T-helper 2 cell treated with Interferon-gamma antibody and Interleukin-4, amounts not matched to agents 5 μg/mL and 100 μg/mL, for 36 hours (primary cell): ENCODE measurements around the gene FOXS1.
"Not testable (repeated sequence)": the region's sequence is repeated elsewhere in the genome, so short reads cannot be mapped to it uniquely, and the experiment has no call there.

Experiments
- DNase-seq: peaks from one replicate; pipeline ENCODE4 v3.0.0; 2021; ENCODE audit warnings: low spot score
- H3K27ac Mint-ChIP-seq: one replicate; pipeline ENCODE4 v1.8.0; 2021; ENCODE audit warnings: mild to moderate bottlenecking, mixed read lengths
- H3K27me3 Mint-ChIP-seq: one replicate; pipeline ENCODE4 v1.8.0; 2021; ENCODE audit warnings: low read depth, mixed read lengths
- H3K36me3 Mint-ChIP-seq: one replicate; pipeline ENCODE4 v1.8.0; 2021; ENCODE audit warnings: low read depth, mixed read lengths
- H3K4me1 Mint-ChIP-seq: one replicate; pipeline ENCODE4 v1.8.0; 2021; ENCODE audit warnings: low read depth, mixed read lengths
- H3K4me3 Mint-ChIP-seq: one replicate; pipeline ENCODE4 v1.8.0; 2022; ENCODE audit warnings: mild to moderate bottlenecking, moderate library complexity, mixed read lengths
- H3K9me3 Mint-ChIP-seq: one replicate; pipeline ENCODE4 v1.8.0; 2021; ENCODE audit warnings: mixed read lengths

FOXS1 gene

DNA sequence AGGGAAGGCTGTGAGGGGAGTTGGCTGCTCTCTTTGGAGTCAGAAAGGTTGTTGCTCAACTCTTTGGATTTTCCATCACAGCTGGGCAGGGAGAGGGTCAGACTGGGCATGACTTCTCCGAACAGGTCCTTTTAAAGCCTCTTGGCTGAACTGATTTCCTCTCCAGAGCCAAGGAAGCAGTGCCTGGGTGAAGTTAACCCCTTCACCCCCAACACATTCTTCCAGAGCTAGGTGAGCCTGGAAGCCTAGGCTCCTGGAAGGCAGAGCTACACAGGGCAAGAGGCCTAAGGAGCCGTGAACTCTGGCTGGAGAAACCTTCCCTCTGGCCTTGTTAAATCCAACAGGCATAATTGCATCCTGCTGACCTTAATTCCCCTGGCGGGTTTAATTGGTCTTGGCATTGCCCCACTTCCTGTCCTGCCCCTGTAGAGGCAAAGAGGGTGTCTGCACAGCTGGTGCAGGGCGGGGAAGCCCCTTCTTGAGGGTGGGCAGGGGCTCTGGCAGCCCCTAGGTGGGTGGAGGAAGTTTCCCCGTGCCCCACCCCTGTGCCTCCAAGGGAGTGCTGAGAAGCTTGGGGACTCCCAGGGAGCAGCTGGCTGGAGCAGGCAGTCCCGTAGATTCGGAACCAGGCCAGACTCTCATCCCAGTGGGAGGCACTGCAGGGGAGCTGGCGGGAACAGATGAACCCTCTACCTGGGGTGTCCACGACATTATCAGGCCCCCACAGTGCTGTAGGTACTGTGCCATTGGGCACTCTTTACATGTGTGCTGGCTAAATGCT lies 29.8 kb downstream of the FOXS1 start:
- H3K9me3 Mint-ChIP-seq, result no peaks in the 10 kb centered on the region
- no peak overlapping the region for H3K4me3 Mint-ChIP-seq
- H3K36me3 Mint-ChIP-seq, result no peaks in the 10 kb centered on the region
- H3K4me1 Mint-ChIP-seq, result no peaks in the 10 kb centered on the region
- no peak for DNase-seq
- no peaks in the 10 kb centered on the region for H3K27me3 Mint-ChIP-seq
- H3K27ac Mint-ChIP-seq, result no peak overlapping the region

DNA sequence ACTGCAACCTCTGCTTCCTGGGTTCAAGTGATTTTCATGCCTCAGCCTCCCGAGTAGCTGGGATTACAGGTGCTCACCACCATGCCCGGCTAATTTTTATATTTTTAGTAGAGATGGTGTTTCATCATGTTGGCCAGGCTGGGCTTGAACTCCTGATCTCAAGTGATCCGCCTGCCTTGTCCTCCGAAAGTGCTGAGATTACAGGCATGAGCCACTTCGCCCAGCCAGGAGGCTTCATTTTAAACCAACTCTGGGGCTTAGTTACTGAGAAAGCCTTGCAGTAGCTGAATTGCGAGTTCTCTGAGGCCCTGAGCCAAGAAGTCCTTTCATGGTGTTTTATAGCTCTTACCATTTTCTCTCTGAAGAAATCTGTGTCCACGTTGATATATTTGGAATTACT lies 31.3 kb downstream of the FOXS1 start:
- not testable (repeated sequence) for H3K4me3 Mint-ChIP-seq

DNA sequence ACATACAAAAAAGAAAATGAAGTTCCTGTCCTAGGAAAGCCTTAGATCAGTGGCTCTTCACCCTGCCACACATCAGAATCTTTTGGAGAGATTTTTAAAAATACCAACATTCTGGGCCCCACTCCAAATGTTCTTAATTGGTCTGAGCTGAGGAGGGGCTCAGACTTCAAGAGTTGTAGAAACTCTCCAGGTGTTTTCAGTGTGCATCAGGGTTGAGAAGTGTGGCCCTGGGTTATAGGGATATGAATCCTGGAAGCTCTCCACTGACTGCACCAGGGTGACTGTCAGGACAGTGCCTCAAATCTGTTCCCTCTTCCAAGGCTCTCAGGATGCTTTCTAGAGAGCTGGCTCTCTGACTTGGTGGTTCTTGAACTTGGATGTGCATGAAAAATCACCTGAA lies 31.8 kb downstream of the FOXS1 start:
- H3K4me1 Mint-ChIP-seq, result no peaks in the 10 kb centered on the region
- no peak overlapping the region for H3K27ac Mint-ChIP-seq
- no peaks in the 10 kb centered on the region for H3K9me3 Mint-ChIP-seq
- DNase-seq, result no peak
- H3K27me3 Mint-ChIP-seq, result no peaks in the 10 kb centered on the region
- H3K4me3 Mint-ChIP-seq, result no peak overlapping the region
- H3K36me3 Mint-ChIP-seq, result no peaks in the 10 kb centered on the region

More for the DNA sequence above, 31.3 kb downstream of the FOXS1 start:
- H3K27me3 Mint-ChIP-seq, H3K9me3 Mint-ChIP-seq, H3K4me1 Mint-ChIP-seq, H3K36me3 Mint-ChIP-seq, H3K27ac Mint-ChIP-seq, DNase-seq: not testable (repeated sequence)

GRCh38 chr20:31811796-31812728 lies 33.3 kb downstream of the FOXS1 start:
- no peak for DNase-seq
- Mint-ChIP-seq H3K4me1 (no peaks in the 10 kb centered on the region), H3K27ac (no peak overlapping the region), H3K9me3 (no peaks in the 10 kb centered on the region), H3K36me3 (peaks cover 3% of the 10 kb centered on the region), H3K4me3 (no peak overlapping the region), H3K27me3 (no peaks in the 10 kb centered on the region)

- Mint-ChIP-seq H3K36me3 (peaks cover 8% of the 10 kb centered on the region), H3K27ac (no peak overlapping the region), H3K4me3 (no peak overlapping the region), H3K4me1 (no peaks in the 10 kb centered on the region), H3K27me3 (no peaks in the 10 kb centered on the region), H3K9me3 (no peaks in the 10 kb centered on the region)
- DNase-seq, result no peak
These were observed 34.2 kb downstream of the FOXS1 start for GRCh38 chr20:31811198-31811597.

DNA sequence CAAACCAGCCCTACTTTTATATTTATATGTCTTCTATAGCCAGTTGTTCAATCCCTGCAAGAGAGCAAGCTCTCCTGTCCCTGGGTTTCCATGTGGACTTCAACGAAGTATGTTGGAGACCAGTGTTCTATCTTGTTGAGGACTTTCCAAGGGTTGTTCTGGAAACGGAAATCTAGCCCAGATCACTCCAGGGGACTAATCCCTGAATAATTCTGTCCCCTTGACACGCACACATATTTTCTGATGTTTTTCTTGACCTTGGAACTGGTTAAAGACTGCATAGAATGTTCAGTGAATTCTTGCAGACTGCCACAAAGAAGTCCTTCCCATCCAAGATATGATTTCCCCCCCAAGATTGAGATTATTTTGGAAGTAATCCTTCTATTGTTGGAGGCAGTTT lies 35.7 kb downstream of the FOXS1 start:
- Mint-ChIP-seq H3K4me3 (no peak overlapping the region), H3K4me1 (no peaks in the 10 kb centered on the region), H3K36me3 (peaks cover 14% of the 10 kb centered on the region), H3K9me3 (no peaks in the 10 kb centered on the region), H3K27ac (no peak overlapping the region), H3K27me3 (no peaks in the 10 kb centered on the region)
- DNase-seq, result no peak

DNA sequence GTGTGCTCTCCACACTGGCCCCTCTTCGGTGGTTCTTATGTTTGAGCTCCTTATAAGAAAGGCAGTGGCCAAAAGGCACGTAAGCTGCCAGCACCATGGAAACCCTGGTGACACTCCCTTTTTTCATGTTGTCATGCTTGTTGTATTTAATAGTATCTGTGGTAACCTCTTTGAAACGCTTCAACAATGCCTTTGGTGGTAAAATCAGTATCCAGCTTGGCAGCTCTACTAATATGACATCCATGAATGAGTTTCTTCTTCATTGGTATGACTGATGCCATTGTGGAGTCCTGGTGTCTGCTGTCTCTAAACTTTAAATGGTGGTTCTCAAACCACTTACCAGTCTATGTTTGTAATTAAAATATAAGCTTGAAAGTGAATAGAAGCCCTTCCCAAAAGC lies 36.9 kb downstream of the FOXS1 start:
- no peak for DNase-seq
- Mint-ChIP-seq H3K27me3 (no peaks in the 10 kb centered on the region), H3K4me1 (peaks cover 7% of the 10 kb centered on the region), H3K27ac (no peak overlapping the region), H3K36me3 (peaks cover 23% of the 10 kb centered on the region), H3K4me3 (no peak overlapping the region), H3K9me3 (no peaks in the 10 kb centered on the region)

- H3K9me3 Mint-ChIP-seq, result no peaks in the 10 kb centered on the region
- no peak overlapping the region for H3K4me3 Mint-ChIP-seq
- H3K27me3 Mint-ChIP-seq, result no peaks in the 10 kb centered on the region
- DNase-seq, result no peak
- no peak overlapping the region for H3K27ac Mint-ChIP-seq
- H3K36me3 Mint-ChIP-seq, result peaks cover 33% of the 10 kb centered on the region
- H3K4me1 Mint-ChIP-seq, result peaks cover 10% of the 10 kb centered on the region
These were observed 38.6 kb downstream of the FOXS1 start for GRCh38 chr20:31806564-31807355.

GRCh38 chr20:31803552-31804291 lies 41.7 kb downstream of the FOXS1 start:
- Mint-ChIP-seq H3K4me3 (no peak overlapping the region), H3K36me3 (peaks cover 54% of the 10 kb centered on the region), H3K9me3 (no peaks in the 10 kb centered on the region), H3K4me1 (peaks cover 10% of the 10 kb centered on the region), H3K27me3 (no peaks in the 10 kb centered on the region), H3K27ac (peak overlapping the region; percentile 4)
- no peak for DNase-seq

DNA sequence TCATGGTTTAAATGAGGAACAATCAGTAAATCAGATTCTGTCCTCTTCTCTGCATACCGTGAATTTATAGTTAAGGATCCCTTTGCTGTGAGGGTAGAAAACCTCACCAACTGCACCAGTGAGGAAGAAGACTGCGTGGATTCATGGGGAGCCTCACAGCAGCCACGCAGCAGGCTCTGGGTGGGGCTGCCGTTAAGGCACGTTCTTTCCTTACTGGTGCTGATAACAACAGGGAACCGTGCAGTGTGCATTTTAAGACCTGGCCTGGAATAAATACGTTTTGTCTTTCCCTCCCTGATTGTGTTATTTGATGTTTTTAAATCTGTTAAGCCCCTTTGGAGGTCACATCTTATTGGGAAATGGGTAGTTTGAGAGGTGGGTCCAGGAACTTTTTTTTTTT lies 43.9 kb downstream of the FOXS1 start:
- H3K9me3 Mint-ChIP-seq, result no peaks in the 10 kb centered on the region
- H3K4me1 Mint-ChIP-seq, result peaks cover 10% of the 10 kb centered on the region
- H3K36me3 Mint-ChIP-seq, result peaks cover 62% of the 10 kb centered on the region
- DNase-seq, result no peak
- H3K27me3 Mint-ChIP-seq, result no peaks in the 10 kb centered on the region
- H3K4me3 Mint-ChIP-seq, result no peak overlapping the region
- no peak overlapping the region for H3K27ac Mint-ChIP-seq

DNA sequence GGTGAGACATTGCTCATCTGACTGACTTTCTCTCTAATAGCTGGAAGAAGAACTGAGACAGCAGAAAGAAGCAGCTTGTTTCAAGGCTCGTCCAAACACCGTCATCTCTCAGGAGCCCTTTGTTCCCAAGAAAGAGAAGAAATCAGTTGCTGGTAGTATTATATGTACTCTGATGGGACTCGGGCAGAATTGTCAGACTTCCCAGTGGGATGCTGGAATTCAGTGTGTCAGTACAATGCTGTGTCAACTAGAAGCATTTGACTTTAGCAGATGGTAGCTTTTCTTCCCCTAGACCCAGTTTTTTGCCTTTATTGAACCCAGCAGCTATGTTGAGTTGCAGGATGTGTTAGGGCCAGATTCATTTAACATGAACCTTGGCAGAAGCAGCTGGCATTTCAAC lies 48.0 kb downstream of the FOXS1 start:
- DNase-seq, result no peak
- Mint-ChIP-seq H3K27ac (no peak overlapping the region), H3K27me3 (no peaks in the 10 kb centered on the region)

More for the DNA sequence above, 48.0 kb downstream of the FOXS1 start:
- Mint-ChIP-seq H3K9me3 (no peaks in the 10 kb centered on the region), H3K4me1 (no peaks in the 10 kb centered on the region), H3K4me3 (no peak overlapping the region), H3K36me3 (peaks cover 64% of the 10 kb centered on the region)
